Fibroblast of skin of left biceps (primary cell): ENCODE measurements around the gene DNAH10.
A peak's percentile ranks its signal among the peaks of the same experiment; 100 is the strongest.

Experiments
- DNase-seq, 2 experiments: peaks; one replicate each; pipeline ENCODE4 v3.0.0-alpha.2; 2013; ENCODE audit warnings: low read depth in 2 of 2

The DNAH10 gene

GRCh38 chr12:123790905-123791467 lies 28.9 kb downstream of the DNAH10 start:
- no peak for DNase-seq

GRCh38 chr12:123794027-123794426 lies 31.9 kb downstream of the DNAH10 start:
- DNase-seq = no peak

- DNase-seq = no peak
Measured at GRCh38 chr12:123798518-123798917, 36.4 kb downstream of the DNAH10 start.

GRCh38 chr12:123799227-123799626 lies 37.1 kb downstream of the DNAH10 start:
- DNase-seq = no peak

GRCh38 chr12:123801573-123802178 lies 39.6 kb downstream of the DNAH10 start:
- DNase-seq = no peak

- DNase-seq = no peak
Measured at GRCh38 chr12:123805173-123805572, 43.1 kb downstream of the DNAH10 start.

- DNase-seq = no peak
Measured at GRCh38 chr12:123807002-123807401, 44.9 kb downstream of the DNAH10 start.

- DNase-seq = no peak
Measured at GRCh38 chr12:123807670-123808069, 45.6 kb downstream of the DNAH10 start.

- no peak for DNase-seq
Measured at GRCh38 chr12:123808167-123808566, 46.1 kb downstream of the DNAH10 start.

GRCh38 chr12:123813349-123813748 lies 51.2 kb downstream of the DNAH10 start:
- DNase-seq = peak; percentile 59 to 63

GRCh38 chr12:123815968-123816367 lies 53.9 kb downstream of the DNAH10 start:
- no peak for DNase-seq

- no peak for DNase-seq
Measured at GRCh38 chr12:123816896-123817537, 54.9 kb downstream of the DNAH10 start.

- DNase-seq = no peak
Measured at GRCh38 chr12:123822804-123823203, 60.7 kb downstream of the DNAH10 start.

- DNase-seq = no peak
Measured at GRCh38 chr12:123828120-123828519, 66.0 kb downstream of the DNAH10 start.

GRCh38 chr12:123828854-123829547 lies 66.9 kb downstream of the DNAH10 start:
- no peak for DNase-seq

GRCh38 chr12:123829561-123829960 lies 67.5 kb downstream of the DNAH10 start:
- DNase-seq = no peak

- DNase-seq = no peak
Measured at GRCh38 chr12:123830675-123831074, 68.6 kb downstream of the DNAH10 start.

- no peak for DNase-seq
Measured at GRCh38 chr12:123832052-123832451, 70.0 kb downstream of the DNAH10 start.

- DNase-seq = no peak
Measured at GRCh38 chr12:123833830-123834229, 71.7 kb downstream of the DNAH10 start.

- no peak for DNase-seq
Measured at GRCh38 chr12:123834845-123835244, 72.7 kb downstream of the DNAH10 start.

GRCh38 chr12:123836292-123836691 lies 74.2 kb downstream of the DNAH10 start:
- DNase-seq = no peak

GRCh38 chr12:123839826-123840225 lies 77.7 kb downstream of the DNAH10 start:
- DNase-seq = no peak
